ENCODE results near the gene LDHD. TPM values are rescaled to one million over a fixed set of nuclear protein-coding genes. Genes with fewer than 3 reads are reported as not detected.

LDHD gene
- polyA plus RNA-seq, 2 of the 4 experiments (the other 2 are of a cell fraction) = 0.79 to 1.1 TPM

DNA sequence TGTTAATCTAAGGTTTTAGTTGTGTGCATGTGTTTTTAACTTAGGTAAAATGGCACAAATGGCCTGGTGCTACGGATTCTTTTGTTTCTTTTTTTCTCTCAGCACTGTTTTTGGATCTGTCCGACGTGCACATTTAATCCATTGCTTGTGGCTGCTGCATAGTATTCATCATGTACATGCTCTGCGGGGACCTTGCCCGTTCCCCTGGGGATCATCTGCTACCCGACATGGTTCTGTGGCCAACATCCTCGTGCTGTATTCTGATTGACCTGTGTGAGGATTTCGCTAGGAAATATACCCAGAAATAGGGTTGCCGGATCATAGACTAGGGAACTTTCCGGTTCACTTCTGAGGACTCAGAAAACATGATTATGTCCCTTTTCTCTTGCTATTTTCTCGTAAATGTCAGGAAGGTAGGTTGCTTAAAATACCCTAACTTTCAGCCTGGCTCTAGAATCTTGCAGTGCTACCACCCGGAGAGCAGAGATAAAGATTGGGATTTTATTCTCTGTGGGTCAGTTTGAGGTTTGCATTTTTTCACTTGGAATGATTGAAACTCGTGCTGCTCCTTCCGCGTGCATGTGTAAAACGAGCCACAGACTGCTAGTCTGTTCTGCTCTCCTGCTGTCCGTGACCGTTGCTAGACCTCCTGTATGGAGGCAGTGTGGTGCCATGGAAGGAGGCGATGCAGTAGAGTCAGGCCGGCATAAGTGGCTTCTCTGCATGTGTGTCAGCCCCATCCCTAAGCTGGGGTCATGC lies 42.9 kb downstream of the LDHD start:
- DNase-seq (ENCODE audit: low read depth in 1 of 2, low spot score in 1 of 2) = no peak
- ChIA-PET POLR2A (no interaction called here), CTCF (interaction anchor here (0.6 to 2.7 kb wide), 2 partner anchors 26 to 38 kb away, joined by 3 to 8 read pairs; no protein-coding TSS in a partner anchor)
- TF ChIP-seq RCOR1 (IDR thresholded peaks at IDR 0.05; ENCODE audit: low read depth, low read length) = no peak
- TF ChIP-seq, protein P1, sequence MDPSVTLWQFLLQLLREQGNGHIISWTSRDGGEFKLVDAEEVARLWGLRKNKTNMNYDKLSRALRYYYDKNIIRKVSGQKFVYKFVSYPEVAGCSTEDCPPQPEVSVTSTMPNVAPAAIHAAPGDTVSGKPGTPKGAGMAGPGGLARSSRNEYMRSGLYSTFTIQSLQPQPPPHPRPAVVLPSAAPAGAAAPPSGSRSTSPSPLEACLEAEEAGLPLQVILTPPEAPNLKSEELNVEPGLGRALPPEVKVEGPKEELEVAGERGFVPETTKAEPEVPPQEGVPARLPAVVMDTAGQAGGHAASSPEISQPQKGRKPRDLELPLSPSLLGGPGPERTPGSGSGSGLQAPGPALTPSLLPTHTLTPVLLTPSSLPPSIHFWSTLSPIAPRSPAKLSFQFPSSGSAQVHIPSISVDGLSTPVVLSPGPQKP (IDR thresholded peaks at IDR 0.05; ENCODE audit: low read depth, low read length) = no peak
- WGBS (ENCODE audit: missing lambda C conversion rate) = 92% methylated on average over 20 of the region's 20 CpGs
- H3K4me3 ChIP-seq = no peak overlapping the region
- H3K4me2 ChIP-seq = no peak overlapping the region
- H3K4me1 ChIP-seq = peaks cover 10% of the 10 kb centered on the region
- no peak for FAIRE-seq
- no peak for ATAC-seq
- no peak overlapping the region for H3K27ac ChIP-seq
- H3K9me3 ChIP-seq = no peaks in the 10 kb centered on the region

DNA sequence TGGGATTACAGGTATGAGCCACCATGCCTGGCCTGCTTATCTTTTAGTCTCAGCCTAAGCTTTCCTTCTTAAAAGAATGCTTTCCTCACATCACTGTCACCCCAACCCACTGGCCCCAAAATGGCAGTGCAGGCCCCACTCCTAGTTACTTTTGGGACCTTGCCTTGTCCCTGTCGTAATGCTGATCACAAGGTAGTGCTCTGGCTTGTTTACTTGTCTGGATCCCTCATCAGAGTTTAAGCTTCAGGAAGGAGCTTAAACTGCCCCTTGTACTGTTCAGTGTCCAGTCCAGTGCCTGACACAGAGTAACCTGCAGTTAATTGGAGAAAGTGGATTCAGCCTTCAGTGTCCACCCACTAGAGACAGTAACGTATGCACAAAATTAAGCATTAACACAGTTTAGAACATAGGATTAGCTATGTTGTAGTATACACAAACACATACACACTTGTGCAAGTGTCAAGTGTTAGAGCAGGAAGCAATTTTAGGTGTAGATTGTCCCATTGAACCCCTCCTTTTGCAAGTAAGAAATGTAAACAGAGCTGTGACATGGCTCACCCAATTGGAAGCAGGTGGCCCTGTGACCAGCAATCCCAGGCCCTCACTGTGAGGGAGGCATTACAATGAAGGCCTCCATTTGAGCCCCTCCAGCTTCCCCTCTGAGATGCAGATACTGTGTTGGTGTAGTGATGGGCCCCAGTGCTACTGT lies 44.2 kb downstream of the LDHD start:
- Histone ChIP-seq H3K27ac (no peak overlapping the region), H3K4me1 (peaks cover 10% of the 10 kb centered on the region), H3K9me3 (no peaks in the 10 kb centered on the region), H3K4me2 (no peak overlapping the region), H3K4me3 (no peak overlapping the region)
- no peak for DNase-seq (ENCODE audit: low read depth in 1 of 2, low spot score in 1 of 2)
- POLR2A ChIA-PET = no interaction called here
- TF ChIP-seq PHF8 (IDR thresholded peaks at IDR 0.05; ENCODE audit: borderline replicate concordance, low read depth) (no peak), CHD2 (IDR thresholded peaks at IDR 0.05; ENCODE audit: low read length, partially characterized antibody) (no peak), ZSCAN20 (CRISPR knock-in tag; IDR thresholded peaks at IDR 0.05) (no peak), POLR2A (IDR thresholded peaks at IDR 0.05; ENCODE audit: low read length) (no peak), SREBF2 (IDR thresholded peaks at IDR 0.05) (no peak), SMC3 (IDR thresholded peaks at IDR 0.05) (no peak), RARB (CRISPR knock-in tag; IDR thresholded peaks at IDR 0.05) (no peak), KDM1A (IDR thresholded peaks at IDR 0.05; ENCODE audit: low read depth) (no peak), MYC (IDR thresholded peaks at IDR 0.05; ENCODE audit: borderline replicate concordance, low read length) (no peak), EHF (CRISPR knock-in tag; IDR thresholded peaks at IDR 0.05) (no peak), KDM5A (IDR thresholded peaks at IDR 0.05) (no peak), RNF2 (IDR thresholded peaks at IDR 0.05; ENCODE audit: borderline replicate concordance, low read depth) (no peak), POLR2AphosphoS2 (conservative IDR thresholded peaks at IDR 0.05; ENCODE audit: low read length) (no peak), JUNB (IDR thresholded peaks at IDR 0.05) (no peak)
- TF ChIP-seq, protein P2, sequence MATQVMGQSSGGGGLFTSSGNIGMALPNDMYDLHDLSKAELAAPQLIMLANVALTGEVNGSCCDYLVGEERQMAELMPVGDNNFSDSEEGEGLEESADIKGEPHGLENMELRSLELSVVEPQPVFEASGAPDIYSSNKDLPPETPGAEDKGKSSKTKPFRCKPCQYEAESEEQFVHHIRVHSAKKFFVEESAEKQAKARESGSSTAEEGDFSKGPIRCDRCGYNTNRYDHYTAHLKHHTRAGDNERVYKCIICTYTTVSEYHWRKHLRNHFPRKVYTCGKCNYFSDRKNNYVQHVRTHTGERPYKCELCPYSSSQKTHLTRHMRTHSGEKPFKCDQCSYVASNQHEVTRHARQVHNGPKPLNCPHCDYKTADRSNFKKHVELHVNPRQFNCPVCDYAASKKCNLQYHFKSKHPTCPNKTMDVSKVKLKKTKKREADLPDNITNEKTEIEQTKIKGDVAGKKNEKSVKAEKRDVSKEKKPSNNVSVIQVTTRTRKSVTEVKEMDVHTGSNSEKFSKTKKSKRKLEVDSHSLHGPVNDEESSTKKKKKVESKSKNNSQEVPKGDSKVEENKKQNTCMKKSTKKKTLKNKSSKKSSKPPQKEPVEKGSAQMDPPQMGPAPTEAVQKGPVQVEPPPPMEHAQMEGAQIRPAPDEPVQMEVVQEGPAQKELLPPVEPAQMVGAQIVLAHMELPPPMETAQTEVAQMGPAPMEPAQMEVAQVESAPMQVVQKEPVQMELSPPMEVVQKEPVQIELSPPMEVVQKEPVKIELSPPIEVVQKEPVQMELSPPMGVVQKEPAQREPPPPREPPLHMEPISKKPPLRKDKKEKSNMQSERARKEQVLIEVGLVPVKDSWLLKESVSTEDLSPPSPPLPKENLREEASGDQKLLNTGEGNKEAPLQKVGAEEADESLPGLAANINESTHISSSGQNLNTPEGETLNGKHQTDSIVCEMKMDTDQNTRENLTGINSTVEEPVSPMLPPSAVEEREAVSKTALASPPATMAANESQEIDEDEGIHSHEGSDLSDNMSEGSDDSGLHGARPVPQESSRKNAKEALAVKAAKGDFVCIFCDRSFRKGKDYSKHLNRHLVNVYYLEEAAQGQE (IDR thresholded peaks at IDR 0.05) = no peak
- TF ChIP-seq, protein P1 (IDR thresholded peaks at IDR 0.05; ENCODE audit: low read depth, low read length) = no peak
- TF ChIP-seq, protein P3, sequence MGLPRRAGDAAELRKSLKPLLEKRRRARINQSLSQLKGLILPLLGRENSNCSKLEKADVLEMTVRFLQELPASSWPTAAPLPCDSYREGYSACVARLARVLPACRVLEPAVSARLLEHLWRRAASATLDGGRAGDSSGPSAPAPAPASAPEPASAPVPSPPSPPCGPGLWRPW (IDR thresholded peaks at IDR 0.05) = no peak
- ATAC-seq = no peak
- 90% methylated on average over 2 of the region's 2 CpGs for WGBS (ENCODE audit: missing lambda C conversion rate)
- no peak for FAIRE-seq
- CTCF ChIA-PET = interaction anchor here (0.8 to 1.9 kb wide), 3 partner anchors 19 to 74 kb away, joined by 4 to 6 read pairs (median 4); partner anchors contain the start of gene ZNRF1
